ENCODE measurements around the gene THRB. TPM values are rescaled to one million over a fixed set of nuclear protein-coding genes. Genes with fewer than 3 reads are reported as not detected.

Gene THRB
- total and polyA plus RNA-seq, 4 donors = 4.0 to 10.5 (median 6.2) TPM

DNA sequence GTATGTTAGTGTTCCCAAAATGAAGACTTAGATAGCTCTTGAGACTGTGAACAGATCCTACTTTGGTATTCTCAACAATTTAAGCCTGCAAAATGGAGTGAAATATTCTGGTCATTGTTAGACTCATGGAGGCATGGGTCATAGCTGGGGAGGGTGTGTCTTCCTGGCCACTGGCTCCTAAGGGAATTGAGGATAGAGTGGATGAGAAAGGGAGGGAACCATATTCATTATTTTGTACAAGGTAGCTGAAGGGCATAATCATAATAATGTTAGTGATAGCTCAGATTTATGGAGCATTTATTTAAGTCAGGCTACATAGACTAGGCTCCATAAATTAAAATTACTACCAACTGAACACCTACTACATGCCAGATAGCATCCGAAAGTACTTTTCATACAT is 295.9 kb downstream of the THRB start:
- H3K36me3 ChIP-seq (ENCODE audit: control insufficient read depth, insufficient read depth, low read length) = no peaks in the 10 kb centered on the region
- H3K27me3 ChIP-seq (ENCODE audit: control insufficient read depth, insufficient read depth, low read length) = no peaks in the 10 kb centered on the region
- no peaks in the 10 kb centered on the region for H3K9me3 ChIP-seq (ENCODE audit: control insufficient read depth, insufficient read depth, low read length)
- no peak overlapping the region for H3K4me3 ChIP-seq (ENCODE audit: low read depth, low read length)
- no peak for DNase-seq (ENCODE audit: low read depth in 4 of 6, low spot score in 6 of 6)
- no peaks in the 10 kb centered on the region for H3K4me1 ChIP-seq (ENCODE audit: control insufficient read depth, insufficient read depth, low read length)
- no CpG with 5 or more reads among the region's 1 CpG for WGBS (ENCODE audit: insufficient coverage)
- no peak overlapping the region for H3K27ac ChIP-seq (ENCODE audit: low read depth, low read length)

DNA sequence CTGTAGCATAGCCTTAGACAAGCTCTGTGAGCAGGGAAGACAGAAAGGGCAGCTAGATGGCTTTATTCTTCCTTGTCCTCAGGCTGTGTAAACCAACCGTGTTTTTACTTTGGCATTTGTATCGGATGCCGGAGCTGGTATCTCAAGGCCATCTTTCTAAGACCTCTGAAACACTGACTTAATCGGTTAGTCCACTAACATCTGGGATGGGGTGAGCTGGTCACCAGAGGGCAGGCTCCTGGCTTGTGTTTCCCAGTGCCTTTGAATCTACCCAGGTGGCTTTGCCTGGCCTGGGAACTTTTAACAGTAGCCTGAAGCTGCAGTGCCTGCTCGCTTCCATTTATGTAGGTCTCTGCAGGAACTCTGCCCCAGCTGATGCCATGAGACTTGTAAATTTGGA is 296.8 kb downstream of the THRB start:
- no peaks in the 10 kb centered on the region for H3K36me3 ChIP-seq (ENCODE audit: control insufficient read depth, insufficient read depth, low read length)
- WGBS (ENCODE audit: insufficient coverage) = 100% methylated on average over 2 of the region's 5 CpGs
- no peak overlapping the region for H3K4me3 ChIP-seq (ENCODE audit: low read depth, low read length)
- no peaks in the 10 kb centered on the region for H3K4me1 ChIP-seq (ENCODE audit: control insufficient read depth, insufficient read depth, low read length)
- H3K27ac ChIP-seq (ENCODE audit: low read depth, low read length) = no peak overlapping the region
- H3K27me3 ChIP-seq (ENCODE audit: control insufficient read depth, insufficient read depth, low read length) = no peaks in the 10 kb centered on the region
- no peaks in the 10 kb centered on the region for H3K9me3 ChIP-seq (ENCODE audit: control insufficient read depth, insufficient read depth, low read length)
- no peak for DNase-seq (ENCODE audit: low read depth in 4 of 6, low spot score in 6 of 6)

DNA sequence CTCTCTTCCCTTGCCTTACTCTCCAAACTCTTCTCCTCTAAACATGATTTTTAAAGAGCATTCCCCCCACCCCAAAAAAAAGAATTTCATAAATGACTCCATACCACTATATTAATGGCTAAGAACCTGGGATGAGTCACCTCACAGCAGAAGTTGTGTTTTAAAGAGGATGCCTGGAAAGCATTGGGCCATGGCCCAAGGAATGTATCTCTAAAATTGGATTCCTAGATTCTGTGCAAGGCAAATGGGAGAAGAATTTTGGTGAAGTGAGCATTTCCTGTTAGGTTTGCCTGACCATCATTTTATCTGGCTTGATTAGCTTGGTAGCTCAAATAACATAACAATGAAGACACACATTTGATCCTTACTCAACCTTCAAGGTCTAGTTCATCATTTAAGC is 298.1 kb downstream of the THRB start:
- no peak overlapping the region for H3K4me3 ChIP-seq (ENCODE audit: low read depth, low read length)
- no peak overlapping the region for H3K27ac ChIP-seq (ENCODE audit: low read depth, low read length)
- H3K4me1 ChIP-seq (ENCODE audit: control insufficient read depth, insufficient read depth, low read length) = no peaks in the 10 kb centered on the region
- no peaks in the 10 kb centered on the region for H3K36me3 ChIP-seq (ENCODE audit: control insufficient read depth, insufficient read depth, low read length)
- no peaks in the 10 kb centered on the region for H3K9me3 ChIP-seq (ENCODE audit: control insufficient read depth, insufficient read depth, low read length)
- no peaks in the 10 kb centered on the region for H3K27me3 ChIP-seq (ENCODE audit: control insufficient read depth, insufficient read depth, low read length)
- DNase-seq (ENCODE audit: low read depth in 4 of 6, low spot score in 6 of 6) = no peak

DNA sequence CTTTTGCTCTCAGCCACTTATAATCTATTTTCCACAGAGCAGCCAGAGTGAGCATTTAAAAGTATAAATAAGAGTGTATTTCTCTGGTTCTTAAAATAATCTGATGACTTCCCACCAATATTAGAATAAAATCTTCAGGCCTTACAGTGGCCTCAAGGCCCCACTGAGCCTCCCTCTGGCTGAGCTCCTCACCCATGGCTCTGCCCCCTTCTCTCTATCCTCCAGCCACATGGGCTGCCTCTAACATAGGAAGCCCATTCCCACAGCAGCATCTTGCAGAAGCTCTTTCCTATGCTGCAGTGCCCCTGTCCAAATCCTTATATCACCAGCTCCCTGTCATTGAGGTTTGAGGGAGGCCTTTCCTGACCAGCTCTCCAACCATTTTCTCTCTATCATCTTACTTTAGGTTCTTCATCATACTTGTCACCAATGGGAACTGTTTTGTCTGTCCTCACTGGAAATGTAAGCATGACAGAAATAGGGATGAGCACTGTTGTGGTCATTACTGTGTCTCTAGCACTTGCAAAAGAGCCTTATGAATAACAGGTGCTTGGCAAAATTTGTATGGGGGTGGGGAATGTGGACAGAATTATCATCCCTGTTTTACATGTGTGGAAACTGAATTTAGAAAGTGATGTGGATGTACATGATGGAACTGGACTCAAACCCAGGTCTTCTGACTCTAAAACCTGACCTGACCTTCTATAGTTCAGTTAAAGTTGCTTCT is 299.0 kb downstream of the THRB start:
- Histone ChIP-seq H3K4me1 (ENCODE audit: control insufficient read depth, insufficient read depth, low read length) (no peaks in the 10 kb centered on the region), H3K9me3 (ENCODE audit: control insufficient read depth, insufficient read depth, low read length) (no peaks in the 10 kb centered on the region), H3K27me3 (ENCODE audit: control insufficient read depth, insufficient read depth, low read length) (no peaks in the 10 kb centered on the region), H3K36me3 (ENCODE audit: control insufficient read depth, insufficient read depth, low read length) (no peaks in the 10 kb centered on the region), H3K4me3 (ENCODE audit: low read depth, low read length) (no peak overlapping the region), H3K27ac (ENCODE audit: low read depth, low read length) (no peak overlapping the region)
- no peak for DNase-seq (ENCODE audit: low read depth in 4 of 6, low spot score in 6 of 6)

DNA sequence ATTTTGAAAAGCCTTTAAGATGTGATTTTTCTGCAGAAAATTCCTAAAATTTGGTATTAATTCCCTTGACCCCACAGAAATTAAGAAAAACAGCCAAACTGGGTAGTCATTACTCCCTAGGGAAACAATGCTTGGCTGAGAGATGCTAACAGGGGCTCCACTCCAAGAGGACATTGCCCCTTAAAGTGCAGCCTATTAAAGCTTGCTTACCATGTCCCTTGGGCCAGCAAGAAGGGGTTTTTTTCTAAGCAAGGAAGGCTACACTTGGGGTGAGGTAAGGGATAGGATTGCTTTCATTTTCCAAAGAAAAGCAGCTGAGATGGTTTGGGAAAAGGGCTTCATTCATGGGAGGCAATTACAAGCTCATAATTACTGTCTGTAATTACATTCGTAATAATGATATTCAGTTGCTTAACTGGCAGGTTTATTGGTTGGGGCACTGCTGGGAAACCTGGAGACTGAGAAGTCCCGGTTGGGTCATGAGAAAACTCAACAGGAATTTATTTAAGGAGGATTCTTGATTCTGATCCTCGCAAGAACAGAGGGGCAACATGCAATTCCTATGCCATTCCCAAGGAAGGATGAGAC is 302.1 kb downstream of the THRB start:
- DNase-seq (ENCODE audit: low read depth in 4 of 6, low spot score in 6 of 6) = peak in 1 of 6 donors; percentile 62
- no peaks in the 10 kb centered on the region for H3K27me3 ChIP-seq (ENCODE audit: control insufficient read depth, insufficient read depth, low read length)
- no peaks in the 10 kb centered on the region for H3K4me1 ChIP-seq (ENCODE audit: control insufficient read depth, insufficient read depth, low read length)
- no peaks in the 10 kb centered on the region for H3K9me3 ChIP-seq (ENCODE audit: control insufficient read depth, insufficient read depth, low read length)
- WGBS (ENCODE audit: insufficient coverage) = 78% methylated on average over 2 of the region's 3 CpGs
- no peaks in the 10 kb centered on the region for H3K36me3 ChIP-seq (ENCODE audit: control insufficient read depth, insufficient read depth, low read length)
- no peak overlapping the region for H3K4me3 ChIP-seq (ENCODE audit: low read depth, low read length)
- no peak overlapping the region for H3K27ac ChIP-seq (ENCODE audit: low read depth, low read length)

DNA sequence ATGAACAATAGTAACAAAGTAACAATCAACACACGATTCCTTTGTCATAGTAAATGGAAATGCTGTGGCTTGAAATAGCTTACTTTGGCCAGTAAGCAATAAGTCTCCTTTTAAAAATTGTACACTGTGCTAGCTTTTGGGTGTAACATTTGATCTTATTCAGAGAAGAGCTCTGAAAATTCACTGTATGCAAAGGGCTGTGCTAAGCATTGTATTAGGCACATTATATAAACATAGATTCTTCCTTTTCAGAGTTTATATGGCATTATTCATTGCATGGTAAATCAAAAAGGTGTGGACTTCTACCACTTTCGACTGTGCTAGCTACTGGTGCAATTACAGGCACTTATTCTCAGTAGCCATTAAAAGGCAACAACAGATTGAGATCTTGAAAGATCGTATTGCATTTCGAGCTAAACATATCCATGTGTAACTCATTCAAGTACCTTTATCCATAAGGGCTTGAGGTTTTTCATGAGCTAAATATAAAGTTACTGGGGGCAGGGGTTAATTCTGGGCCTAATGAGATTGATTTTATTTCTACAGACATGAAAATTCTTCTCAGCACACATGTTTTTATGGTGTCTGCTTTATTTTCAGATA is 302.7 kb downstream of the THRB start:
- no peaks in the 10 kb centered on the region for H3K4me1 ChIP-seq (ENCODE audit: control insufficient read depth, insufficient read depth, low read length)
- WGBS (ENCODE audit: insufficient coverage) = 40% methylated on average over 1 of the region's 4 CpGs
- H3K9me3 ChIP-seq (ENCODE audit: control insufficient read depth, insufficient read depth, low read length) = no peaks in the 10 kb centered on the region
- peak in 1 of 6 donors; percentile 18 for DNase-seq (ENCODE audit: low read depth in 4 of 6, low spot score in 6 of 6)
- no peaks in the 10 kb centered on the region for H3K27me3 ChIP-seq (ENCODE audit: control insufficient read depth, insufficient read depth, low read length)
- H3K4me3 ChIP-seq (ENCODE audit: low read depth, low read length) = no peak overlapping the region
- H3K27ac ChIP-seq (ENCODE audit: low read depth, low read length) = no peak overlapping the region
- H3K36me3 ChIP-seq (ENCODE audit: control insufficient read depth, insufficient read depth, low read length) = no peaks in the 10 kb centered on the region

DNA sequence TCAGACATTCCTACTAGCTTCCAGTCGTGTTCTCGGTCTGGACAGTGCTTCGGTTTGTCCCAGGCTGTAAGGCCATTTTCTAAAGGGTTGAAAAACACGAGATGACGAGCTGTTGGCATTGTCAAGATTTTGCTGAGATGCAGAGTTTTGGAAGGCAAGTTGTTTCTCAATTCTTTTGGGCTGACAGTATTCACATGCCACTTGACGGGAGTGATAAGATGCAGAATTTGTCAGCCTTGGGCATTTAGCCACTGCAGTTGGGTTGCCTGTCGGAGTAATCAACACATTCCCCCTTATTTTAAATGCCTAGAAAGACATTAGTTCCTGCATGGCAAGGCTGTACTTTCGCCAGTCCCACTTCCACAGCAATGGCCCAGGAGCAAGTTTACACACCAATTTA is 304.4 kb downstream of the THRB start:
- DNase-seq (ENCODE audit: low read depth in 4 of 6, low spot score in 6 of 6) = peak in 1 of 6 donors; percentile 74
- Histone ChIP-seq H3K9me3 (ENCODE audit: control insufficient read depth, insufficient read depth, low read length) (no peaks in the 10 kb centered on the region), H3K4me3 (ENCODE audit: low read depth, low read length) (no peak overlapping the region), H3K27me3 (ENCODE audit: control insufficient read depth, insufficient read depth, low read length) (no peaks in the 10 kb centered on the region), H3K27ac (ENCODE audit: low read depth, low read length) (no peak overlapping the region), H3K4me1 (ENCODE audit: control insufficient read depth, insufficient read depth, low read length) (no peaks in the 10 kb centered on the region), H3K36me3 (ENCODE audit: control insufficient read depth, insufficient read depth, low read length) (no peaks in the 10 kb centered on the region)
- WGBS (ENCODE audit: insufficient coverage) = 98% methylated on average over 7 of the region's 8 CpGs

DNA sequence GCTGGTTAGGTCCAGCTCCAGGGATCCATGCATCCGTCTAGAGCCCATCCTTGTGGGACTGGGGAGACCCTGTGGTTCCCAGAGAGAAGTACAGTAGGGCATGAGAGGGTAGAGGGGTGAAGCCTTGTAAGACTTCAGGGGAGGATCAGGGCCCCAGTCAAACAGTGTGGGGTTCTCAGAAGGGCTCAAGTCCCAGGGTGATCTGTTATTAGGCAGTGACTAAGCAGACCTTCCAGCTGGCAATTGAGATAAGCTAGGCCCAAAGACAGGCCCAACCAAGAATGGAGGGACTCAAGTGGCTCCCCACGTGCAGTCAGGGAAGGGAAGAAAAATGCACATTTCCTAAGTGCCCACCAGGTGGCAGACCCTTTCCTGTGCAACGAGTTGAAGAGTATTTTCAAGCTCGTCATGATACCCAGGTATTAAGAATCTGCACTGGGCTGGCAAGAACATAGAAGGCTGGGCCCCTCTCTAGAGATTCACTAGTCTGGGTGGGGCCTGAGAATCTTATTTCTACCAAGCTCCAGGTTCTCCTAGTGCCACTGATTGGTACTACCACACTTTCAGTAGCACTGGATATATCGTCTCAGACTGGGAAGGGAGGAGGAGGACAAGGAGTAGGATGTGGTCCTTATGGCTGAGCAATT is 308.8 kb downstream of the THRB start:
- Histone ChIP-seq H3K27ac (ENCODE audit: low read depth, low read length) (no peak overlapping the region), H3K9me3 (ENCODE audit: control insufficient read depth, insufficient read depth, low read length) (no peaks in the 10 kb centered on the region), H3K4me3 (ENCODE audit: low read depth, low read length) (no peak overlapping the region), H3K4me1 (ENCODE audit: control insufficient read depth, insufficient read depth, low read length) (no peaks in the 10 kb centered on the region), H3K36me3 (ENCODE audit: control insufficient read depth, insufficient read depth, low read length) (no peaks in the 10 kb centered on the region), H3K27me3 (ENCODE audit: control insufficient read depth, insufficient read depth, low read length) (no peaks in the 10 kb centered on the region)
- peak in 2 of 6 donors; percentile 67 to 78 for DNase-seq (ENCODE audit: low read depth in 4 of 6, low spot score in 6 of 6)
- 41% methylated on average over 4 of the region's 5 CpGs for WGBS (ENCODE audit: insufficient coverage)

DNA sequence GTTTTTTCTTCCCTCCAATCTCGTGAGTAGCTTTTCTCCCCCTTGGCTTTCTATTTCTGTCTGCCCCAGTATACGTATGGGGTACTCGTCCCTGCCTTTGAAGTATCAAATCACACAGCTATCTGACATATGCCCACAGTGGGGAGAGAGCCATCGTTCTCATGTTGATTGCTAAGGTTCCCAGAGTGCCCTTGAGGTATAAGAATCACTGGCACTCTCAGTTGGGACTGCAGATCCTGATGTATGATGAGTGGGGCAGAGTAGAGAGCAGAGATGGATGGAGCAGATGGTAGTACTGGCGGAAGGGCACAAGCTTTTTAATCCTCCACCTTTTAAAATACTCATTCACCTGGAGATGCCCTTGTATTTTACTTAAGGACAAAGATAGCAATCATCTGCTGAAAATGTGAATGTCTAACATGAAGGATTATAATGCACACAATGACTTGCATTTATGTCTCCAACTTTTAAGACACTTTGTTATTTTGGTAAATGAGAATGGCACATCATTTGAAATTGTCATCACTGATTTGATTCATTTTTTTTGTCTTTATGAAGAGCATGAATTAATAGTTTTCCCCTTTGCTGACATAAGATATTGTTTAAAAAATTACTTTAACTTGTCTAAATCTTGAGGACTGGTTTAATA is 310.0 kb downstream of the THRB start:
- H3K4me3 ChIP-seq (ENCODE audit: low read depth, low read length) = no peak overlapping the region
- no peaks in the 10 kb centered on the region for H3K36me3 ChIP-seq (ENCODE audit: control insufficient read depth, insufficient read depth, low read length)
- peak in 1 of 6 donors; percentile 18 for DNase-seq (ENCODE audit: low read depth in 4 of 6, low spot score in 6 of 6)
- no peaks in the 10 kb centered on the region for H3K4me1 ChIP-seq (ENCODE audit: control insufficient read depth, insufficient read depth, low read length)
- WGBS (ENCODE audit: insufficient coverage) = 33% methylated on average over 2 of the region's 5 CpGs
- no peak overlapping the region for H3K27ac ChIP-seq (ENCODE audit: low read depth, low read length)
- H3K9me3 ChIP-seq (ENCODE audit: control insufficient read depth, insufficient read depth, low read length) = no peaks in the 10 kb centered on the region
- no peaks in the 10 kb centered on the region for H3K27me3 ChIP-seq (ENCODE audit: control insufficient read depth, insufficient read depth, low read length)

All from spinal cord (tissue), 10 donors.